Adrenal gland (tissue), 5 donors: ENCODE results near the gene PLA2G12B.

Experiments
- CTCF ChIP-seq, 6 experiments: fragments of 450-650 bp in 4 of 6; fragments of 200-600 bp in 2 of 6; sonication (generic) in 1 of 6; IDR thresholded peaks; 1 replicate in 5 of 6; 2 replicates in 1 of 6; pipeline versions ENCODE4 v1.5.1 to v1.8.0; 2016 to 2021; ENCODE audit warnings: antibody characterized with exemption in 6 of 6, mild to moderate bottlenecking in 2 of 6, moderate library complexity in 1 of 6
- POLR2A ChIP-seq, 2 donors: fragments of 450-650 bp; IDR thresholded peaks; one replicate each; pipeline ENCODE4 v1.6.1; 2017; ENCODE audit warnings: antibody characterized with exemption in 2 of 2, mild to moderate bottlenecking in 2 of 2, moderate library complexity in 1 of 2
- donor health status: DM: no; HTN: no; CAD: no.

GRCh38 chr10:72918352-72918751, 36.3 kb downstream of the PLA2G12B start:
- TF ChIP-seq CTCF (IDR thresholded peaks at IDR 0.05) (no peak), POLR2A (IDR thresholded peaks at IDR 0.05) (no peak)
